ENCODE measurements around the gene ST3GAL6.

GRCh38 chr3:98824256-98824655, 61.1 kb downstream of the ST3GAL6 start:
- TF ChIP-seq YY1 (IDR thresholded peaks at IDR 0.05), result no peak
- TF ChIP-seq, protein P1, sequence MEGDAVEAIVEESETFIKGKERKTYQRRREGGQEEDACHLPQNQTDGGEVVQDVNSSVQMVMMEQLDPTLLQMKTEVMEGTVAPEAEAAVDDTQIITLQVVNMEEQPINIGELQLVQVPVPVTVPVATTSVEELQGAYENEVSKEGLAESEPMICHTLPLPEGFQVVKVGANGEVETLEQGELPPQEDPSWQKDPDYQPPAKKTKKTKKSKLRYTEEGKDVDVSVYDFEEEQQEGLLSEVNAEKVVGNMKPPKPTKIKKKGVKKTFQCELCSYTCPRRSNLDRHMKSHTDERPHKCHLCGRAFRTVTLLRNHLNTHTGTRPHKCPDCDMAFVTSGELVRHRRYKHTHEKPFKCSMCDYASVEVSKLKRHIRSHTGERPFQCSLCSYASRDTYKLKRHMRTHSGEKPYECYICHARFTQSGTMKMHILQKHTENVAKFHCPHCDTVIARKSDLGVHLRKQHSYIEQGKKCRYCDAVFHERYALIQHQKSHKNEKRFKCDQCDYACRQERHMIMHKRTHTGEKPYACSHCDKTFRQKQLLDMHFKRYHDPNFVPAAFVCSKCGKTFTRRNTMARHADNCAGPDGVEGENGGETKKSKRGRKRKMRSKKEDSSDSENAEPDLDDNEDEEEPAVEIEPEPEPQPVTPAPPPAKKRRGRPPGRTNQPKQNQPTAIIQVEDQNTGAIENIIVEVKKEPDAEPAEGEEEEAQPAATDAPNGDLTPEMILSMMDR (IDR thresholded peaks at IDR 0.05; ENCODE audit: low read depth, low read length, missing input control), result no peak
- no peak for TF ChIP-seq GABPA (IDR thresholded peaks at IDR 0.05 in 1 of 2, conservative IDR thresholded peaks at IDR 0.05 in 1 of 2)
- TF ChIP-seq RAD21 (IDR thresholded peaks at IDR 0.05), result no peak
- TF ChIP-seq EGR1 (IDR thresholded peaks at IDR 0.05; ENCODE audit: low read depth in 2 of 2), result no peak
- TF ChIP-seq TAF1 (conservative IDR thresholded peaks at IDR 0.05), result no peak

All from liver (tissue), 3 donors.